ENCODE measurements around the gene LIAS. TPM values are rescaled to one million over a fixed set of nuclear protein-coding genes. Genes with fewer than 3 reads are reported as not detected.

LIAS gene
- total and polyA plus RNA-seq, 7 donors, result 16.2 to 25.6 (median 18.8) TPM

DNA sequence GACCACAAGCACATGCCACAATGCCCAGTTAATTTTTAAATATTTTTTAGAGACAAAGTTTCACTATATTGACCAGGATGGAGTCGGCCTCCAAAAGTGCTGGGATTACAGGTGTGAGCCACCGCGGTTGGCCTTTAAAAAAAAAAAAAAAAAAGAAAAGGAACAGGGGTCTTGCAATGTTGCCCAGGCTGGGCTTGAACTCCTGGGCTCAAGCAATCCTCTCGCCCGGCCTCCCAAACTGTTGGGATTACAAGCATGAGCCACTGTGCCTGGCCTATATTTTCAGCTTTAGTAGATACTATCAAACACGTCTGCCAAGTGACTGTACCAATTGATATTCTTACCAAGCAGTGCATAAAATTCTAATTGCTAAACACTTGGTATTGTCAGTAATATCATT, 59.6 kb downstream of the LIAS start:
- ATAC-seq, result no peak
- Histone ChIP-seq H3K27me3 (ENCODE audit: insufficient read depth in 3 of 3, low read length in 2 of 3) (no peaks in the 10 kb centered on the region), H3K27ac (no peak overlapping the region), H3K9me3 (no peaks in the 10 kb centered on the region), H3K4me1 (no peaks in the 10 kb centered on the region), H3K36me3 (ENCODE audit: insufficient read depth in 1 of 2, low read depth in 1 of 2) (peaks cover 3 to 35% of the 10 kb centered on the region in 2 donors), H3K4me3 (no peak overlapping the region)
- intact Hi-C loops (cut with DNase I), result no loop called here
- WGBS, 3 donors, result 86 to 97% (median 91%) methylated on average over 6 of the region's 6 CpGs
- DNase-seq, result no peak
- TF ChIP-seq, protein P1, sequence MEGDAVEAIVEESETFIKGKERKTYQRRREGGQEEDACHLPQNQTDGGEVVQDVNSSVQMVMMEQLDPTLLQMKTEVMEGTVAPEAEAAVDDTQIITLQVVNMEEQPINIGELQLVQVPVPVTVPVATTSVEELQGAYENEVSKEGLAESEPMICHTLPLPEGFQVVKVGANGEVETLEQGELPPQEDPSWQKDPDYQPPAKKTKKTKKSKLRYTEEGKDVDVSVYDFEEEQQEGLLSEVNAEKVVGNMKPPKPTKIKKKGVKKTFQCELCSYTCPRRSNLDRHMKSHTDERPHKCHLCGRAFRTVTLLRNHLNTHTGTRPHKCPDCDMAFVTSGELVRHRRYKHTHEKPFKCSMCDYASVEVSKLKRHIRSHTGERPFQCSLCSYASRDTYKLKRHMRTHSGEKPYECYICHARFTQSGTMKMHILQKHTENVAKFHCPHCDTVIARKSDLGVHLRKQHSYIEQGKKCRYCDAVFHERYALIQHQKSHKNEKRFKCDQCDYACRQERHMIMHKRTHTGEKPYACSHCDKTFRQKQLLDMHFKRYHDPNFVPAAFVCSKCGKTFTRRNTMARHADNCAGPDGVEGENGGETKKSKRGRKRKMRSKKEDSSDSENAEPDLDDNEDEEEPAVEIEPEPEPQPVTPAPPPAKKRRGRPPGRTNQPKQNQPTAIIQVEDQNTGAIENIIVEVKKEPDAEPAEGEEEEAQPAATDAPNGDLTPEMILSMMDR (IDR thresholded peaks at IDR 0.05), result no peak

DNA sequence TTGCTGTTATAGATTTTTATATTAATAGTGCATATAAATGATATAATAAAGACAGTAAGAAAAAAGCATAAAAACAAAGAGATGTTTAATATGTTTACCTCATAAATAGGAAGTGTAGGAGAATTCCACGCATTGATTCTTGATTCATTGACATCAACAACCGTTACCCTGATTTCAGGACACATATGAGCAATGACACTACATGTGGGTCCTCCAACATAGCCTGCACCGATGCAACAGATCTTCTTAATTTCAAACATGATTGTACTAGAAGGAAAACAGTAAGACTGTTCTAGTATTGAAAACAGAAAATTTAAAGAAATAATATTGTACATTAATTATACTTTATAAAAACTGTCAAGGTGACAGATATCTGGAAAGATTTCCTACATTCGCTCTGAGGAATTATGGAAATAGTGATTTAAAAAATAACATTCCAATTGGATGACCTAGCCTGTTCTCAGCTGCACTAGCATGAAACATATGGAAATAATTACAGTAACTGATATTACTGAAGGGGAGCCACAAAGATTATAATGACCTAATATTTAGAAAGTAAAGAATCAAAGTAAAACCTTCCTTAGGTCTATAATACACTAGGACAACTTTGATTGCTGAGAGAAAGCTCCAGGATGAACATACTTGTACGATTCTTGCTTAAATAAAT, 62.5 kb downstream of the LIAS start:
- H3K27ac ChIP-seq, result no peak overlapping the region
- WGBS, 3 donors, result 65 to 73% (median 71%) methylated on average over 5 of the region's 5 CpGs
- peaks cover 3 to 24% of the 10 kb centered on the region in 2 donors for H3K36me3 ChIP-seq (ENCODE audit: insufficient read depth in 1 of 2, low read depth in 1 of 2)
- no peaks in the 10 kb centered on the region for H3K27me3 ChIP-seq (ENCODE audit: insufficient read depth in 3 of 3, low read length in 2 of 3)
- peaks cover 6% of the 10 kb centered on the region for H3K4me1 ChIP-seq
- H3K9me3 ChIP-seq, result no peaks in the 10 kb centered on the region
- ATAC-seq, result no peak
- H3K4me3 ChIP-seq, result no peak overlapping the region
- TF ChIP-seq, protein P1 (IDR thresholded peaks at IDR 0.05), result no peak
- DNase-seq, result no peak
- intact Hi-C loops (cut with DNase I), result no loop called here

DNA sequence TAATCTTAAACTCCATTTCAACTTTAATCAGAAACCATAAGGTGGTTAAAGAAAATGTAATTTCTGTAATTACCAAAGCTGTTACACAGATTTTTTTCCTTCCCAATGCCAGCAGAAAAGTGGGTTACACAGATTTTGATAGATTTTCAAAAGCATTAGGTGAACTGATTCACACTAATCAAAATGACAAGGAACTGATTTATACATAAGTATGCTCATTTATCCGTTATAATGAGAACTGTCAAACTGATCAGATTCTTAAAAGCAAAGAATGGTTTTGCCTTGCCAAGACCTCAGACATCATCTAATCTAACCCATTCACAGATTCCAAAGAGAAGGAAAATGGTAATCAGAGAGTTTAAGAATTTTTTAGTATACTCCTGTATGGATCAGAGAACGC, 63.2 kb downstream of the LIAS start:
- DNase-seq (no peak), ATAC-seq (no peak)
- Histone ChIP-seq H3K27me3 (ENCODE audit: insufficient read depth in 3 of 3, low read length in 2 of 3) (no peaks in the 10 kb centered on the region), H3K4me3 (no peak overlapping the region), H3K36me3 (ENCODE audit: insufficient read depth in 1 of 2, low read depth in 1 of 2) (peaks cover 3 to 22% of the 10 kb centered on the region in 2 donors), H3K9me3 (no peaks in the 10 kb centered on the region), H3K4me1 (peaks cover 11% of the 10 kb centered on the region), H3K27ac (no peak overlapping the region)
- intact Hi-C loops (cut with DNase I), result no loop called here
- TF ChIP-seq, protein P1 (IDR thresholded peaks at IDR 0.05), result no peak
- 62 to 88% (median 84%) methylated on average over 2 of the region's 2 CpGs for WGBS, 3 donors

DNA sequence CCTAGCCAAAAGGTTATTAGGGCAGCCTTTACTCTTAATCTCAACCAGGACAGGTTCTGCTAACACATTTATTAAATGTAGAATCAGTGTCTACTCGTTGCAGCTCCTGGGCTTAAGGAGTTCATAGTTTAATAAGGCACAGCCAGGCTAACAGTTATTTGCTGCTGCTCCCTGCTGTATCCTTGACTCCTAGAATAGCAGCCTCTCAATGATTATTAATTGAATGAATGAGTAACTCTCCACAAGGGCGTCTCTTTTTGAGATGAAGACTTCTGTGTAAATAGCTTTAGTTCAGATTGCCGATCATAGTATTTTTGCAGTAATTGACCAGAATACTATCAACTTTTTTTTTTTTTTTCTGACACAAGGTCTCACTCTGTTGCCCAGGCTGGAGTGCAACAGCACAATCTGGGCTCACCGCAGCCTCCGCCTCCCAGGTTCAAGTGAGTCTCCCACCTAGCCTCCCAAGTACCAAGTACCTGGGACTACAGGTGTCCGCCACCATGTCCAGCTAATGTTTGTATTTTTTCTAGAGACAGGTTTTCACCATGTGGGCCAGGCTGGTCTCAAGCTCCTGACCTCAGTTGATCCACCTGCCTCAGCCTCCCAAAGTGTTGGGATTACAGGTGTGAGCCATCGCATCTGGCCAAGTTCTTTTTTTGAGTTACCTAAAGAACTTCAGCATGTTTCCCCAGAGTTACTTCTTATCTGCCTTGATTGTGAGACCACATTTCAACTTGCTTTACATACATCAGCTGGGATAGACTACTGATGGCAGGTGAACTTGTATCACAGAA, 65.5 kb downstream of the LIAS start:
- Histone ChIP-seq H3K27ac (no peak overlapping the region), H3K4me1 (peaks cover 21% of the 10 kb centered on the region), H3K4me3 (no peak overlapping the region), H3K9me3 (no peaks in the 10 kb centered on the region), H3K27me3 (ENCODE audit: insufficient read depth in 3 of 3, low read length in 2 of 3) (no peaks in the 10 kb centered on the region), H3K36me3 (ENCODE audit: insufficient read depth in 1 of 2, low read depth in 1 of 2) (peaks cover 0 to 8% of the 10 kb centered on the region in 2 donors)
- no peak for ATAC-seq
- no peak for DNase-seq
- WGBS, 3 donors, result 88 to 90% (median 89%) methylated on average over 7 of the region's 7 CpGs
- intact Hi-C loops (cut with DNase I), result no loop called here
- TF ChIP-seq, protein P1 (IDR thresholded peaks at IDR 0.05), result no peak

All from psoas muscle (tissue), 8 donors.